ENCODE measurements around the gene OTOR. TPM values are rescaled to one million over a fixed set of nuclear protein-coding genes. Genes with fewer than 3 reads are reported as not detected.

OTOR gene
- total and polyA plus RNA-seq, 2 of the 13 experiments (the other 11 are each of a cell fraction or from before 2014, with no cell fraction given), result not detected

- TF ChIP-seq, protein P1, sequence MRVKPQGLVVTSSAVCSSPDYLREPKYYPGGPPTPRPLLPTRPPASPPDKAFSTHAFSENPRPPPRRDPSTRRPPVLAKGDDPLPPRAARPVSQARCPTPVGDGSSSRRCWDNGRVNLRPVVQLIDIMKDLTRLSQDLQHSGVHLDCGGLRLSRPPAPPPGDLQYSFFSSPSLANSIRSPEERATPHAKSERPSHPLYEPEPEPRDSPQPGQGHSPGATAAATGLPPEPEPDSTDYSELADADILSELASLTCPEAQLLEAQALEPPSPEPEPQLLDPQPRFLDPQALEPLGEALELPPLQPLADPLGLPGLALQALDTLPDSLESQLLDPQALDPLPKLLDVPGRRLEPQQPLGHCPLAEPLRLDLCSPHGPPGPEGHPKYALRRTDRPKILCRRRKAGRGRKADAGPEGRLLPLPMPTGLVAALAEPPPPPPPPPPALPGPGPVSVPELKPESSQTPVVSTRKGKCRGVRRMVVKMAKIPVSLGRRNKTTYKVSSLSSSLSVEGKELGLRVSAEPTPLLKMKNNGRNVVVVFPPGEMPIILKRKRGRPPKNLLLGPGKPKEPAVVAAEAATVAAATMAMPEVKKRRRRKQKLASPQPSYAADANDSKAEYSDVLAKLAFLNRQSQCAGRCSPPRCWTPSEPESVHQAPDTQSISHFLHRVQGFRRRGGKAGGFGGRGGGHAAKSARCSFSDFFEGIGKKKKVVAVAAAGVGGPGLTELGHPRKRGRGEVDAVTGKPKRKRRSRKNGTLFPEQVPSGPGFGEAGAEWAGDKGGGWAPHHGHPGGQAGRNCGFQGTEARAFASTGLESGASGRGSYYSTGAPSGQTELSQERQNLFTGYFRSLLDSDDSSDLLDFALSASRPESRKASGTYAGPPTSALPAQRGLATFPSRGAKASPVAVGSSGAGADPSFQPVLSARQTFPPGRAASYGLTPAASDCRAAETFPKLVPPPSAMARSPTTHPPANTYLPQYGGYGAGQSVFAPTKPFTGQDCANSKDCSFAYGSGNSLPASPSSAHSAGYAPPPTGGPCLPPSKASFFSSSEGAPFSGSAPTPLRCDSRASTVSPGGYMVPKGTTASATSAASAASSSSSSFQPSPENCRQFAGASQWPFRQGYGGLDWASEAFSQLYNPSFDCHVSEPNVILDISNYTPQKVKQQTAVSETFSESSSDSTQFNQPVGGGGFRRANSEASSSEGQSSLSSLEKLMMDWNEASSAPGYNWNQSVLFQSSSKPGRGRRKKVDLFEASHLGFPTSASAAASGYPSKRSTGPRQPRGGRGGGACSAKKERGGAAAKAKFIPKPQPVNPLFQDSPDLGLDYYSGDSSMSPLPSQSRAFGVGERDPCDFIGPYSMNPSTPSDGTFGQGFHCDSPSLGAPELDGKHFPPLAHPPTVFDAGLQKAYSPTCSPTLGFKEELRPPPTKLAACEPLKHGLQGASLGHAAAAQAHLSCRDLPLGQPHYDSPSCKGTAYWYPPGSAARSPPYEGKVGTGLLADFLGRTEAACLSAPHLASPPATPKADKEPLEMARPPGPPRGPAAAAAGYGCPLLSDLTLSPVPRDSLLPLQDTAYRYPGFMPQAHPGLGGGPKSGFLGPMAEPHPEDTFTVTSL (CRISPR knock-in tag; IDR thresholded peaks at IDR 0.05; ENCODE audit: borderline replicate concordance), result peak; percentile 63; the same call in 1 of the 2 replicates
- TF ChIP-seq KDM5B (CRISPR knock-in tag; IDR thresholded peaks at IDR 0.05; ENCODE audit: borderline replicate concordance), result peak; percentile 93; the same call in 1 of the 2 replicates
- peak; percentile 86; the same call in 1 of the 2 replicates for TF ChIP-seq SIN3B (IDR thresholded peaks at IDR 0.05; ENCODE audit: low read length)
- TF ChIP-seq TEAD2 (CRISPR knock-in tag; IDR thresholded peaks at IDR 0.05), result no peak
- peak; percentile 76 for TF ChIP-seq MED1 (CRISPR knock-in tag; IDR thresholded peaks at IDR 0.05)
- TF ChIP-seq ZBTB7A (CRISPR knock-in tag; IDR thresholded peaks at IDR 0.05), result 0 out of 2 replicates have a peak, but pooled peaks have one; percentile 51
- peak; percentile 84; the same call in 1 of the 2 replicates for TF ChIP-seq DMTF1 (CRISPR knock-in tag; IDR thresholded peaks at IDR 0.05)
- peak; percentile 96 for TF ChIP-seq ZNF670 (CRISPR knock-in tag; IDR thresholded peaks at IDR 0.05; ENCODE audit: borderline replicate concordance)
- peak; percentile 91 for TF ChIP-seq BATF2 (CRISPR knock-in tag; IDR thresholded peaks at IDR 0.05)
- TF ChIP-seq ZNF839 (CRISPR knock-in tag; IDR thresholded peaks at IDR 0.05; ENCODE audit: borderline replicate concordance), result peak; percentile 99
- peak; percentile 90 for TF ChIP-seq ZNF709 (CRISPR knock-in tag; IDR thresholded peaks at IDR 0.05)
- TF ChIP-seq CC2D1A (CRISPR knock-in tag; IDR thresholded peaks at IDR 0.05), result 0 out of 2 replicates have a peak, but pooled peaks have one; percentile 65
- no peak for TF ChIP-seq ZNF382 (CRISPR knock-in tag; IDR thresholded peaks at IDR 0.05; ENCODE audit: borderline replicate concordance)
- TF ChIP-seq HDAC6 (IDR thresholded peaks at IDR 0.05; ENCODE audit: low read depth, low read length), result no peak
- 0 out of 2 replicates have a peak, but pooled peaks have one; percentile 45 for TF ChIP-seq ZFP37 (CRISPR knock-in tag; IDR thresholded peaks at IDR 0.05; ENCODE audit: borderline replicate concordance)
- peak; percentile 95; the same call in 1 of the 2 replicates for TF ChIP-seq PAX8 (CRISPR knock-in tag; IDR thresholded peaks at IDR 0.05; ENCODE audit: borderline replicate concordance)
- peak; percentile 66 for TF ChIP-seq RARA (CRISPR knock-in tag; IDR thresholded peaks at IDR 0.05)
- peak; percentile 96 for TF ChIP-seq HCFC1 (IDR thresholded peaks at IDR 0.05; ENCODE audit: low read depth, low read length)
- no peak for TF ChIP-seq ZNF292 (CRISPR knock-in tag; IDR thresholded peaks at IDR 0.05; ENCODE audit: borderline replicate concordance, low read depth)
- peak; percentile 34; the same call in 1 of the 2 replicates for TF ChIP-seq DPF2 (CRISPR knock-in tag; IDR thresholded peaks at IDR 0.05; ENCODE audit: borderline replicate concordance, low read depth)
These were observed 18.3 kb upstream of the OTOR start, which contains the start of gene SNRPB2 (continued) for GRCh38 chr20:16729565-16730460.

Measured in HepG2 (cell line).